Neuron (in vitro differentiated cells): Measurements from ENCODE around the gene SDHA.

ENCODE experiments used
- H2AFZ ChIP-seq: one replicate; pipeline ENCODE4 v1.6.1; 2013; ENCODE audit warnings: low read depth, mild to moderate bottlenecking, inconsistent platforms, low read length, moderate library complexity
- H3K27me3 ChIP-seq: one replicate; pipeline ENCODE4 v1.6.1; 2013; ENCODE audit warnings: low read length; ENCODE audit not compliant: insufficient read depth
- H3K36me3 ChIP-seq: one replicate; pipeline ENCODE4 v1.6.1; 2013; ENCODE audit warnings: low read length; ENCODE audit not compliant: insufficient read depth
- H3K4me1 ChIP-seq: one replicate; pipeline ENCODE4 v1.6.1; 2013; ENCODE audit warnings: low read length; ENCODE audit not compliant: insufficient read depth
- H3K4me3 ChIP-seq: 2 replicates; pipeline ENCODE4 v1.5.1; 2013; ENCODE audit warnings: mild to moderate bottlenecking, low read length, moderate library complexity
- H3K9me3 ChIP-seq: one replicate; pipeline ENCODE4 v1.6.1; 2013; ENCODE audit warnings: low read length

The SDHA gene

GRCh38 chr5:188488-189481 lies 29.3 kb upstream of the SDHA start:
- H3K9me3 ChIP-seq, result no peaks in the 10 kb centered on the region
- H2AFZ ChIP-seq, result no peak overlapping the region
- H3K36me3 ChIP-seq, result peaks cover 9% of the 10 kb centered on the region
- H3K4me1 ChIP-seq, result peaks cover 17% of the 10 kb centered on the region
- no peaks in the 10 kb centered on the region for H3K27me3 ChIP-seq
- H3K4me3 ChIP-seq, result no peak overlapping the region

- H3K4me3 ChIP-seq, result no peak overlapping the region
- H3K9me3 ChIP-seq, result no peaks in the 10 kb centered on the region
- peaks cover 6% of the 10 kb centered on the region for H3K36me3 ChIP-seq
- H3K4me1 ChIP-seq, result peaks cover 17% of the 10 kb centered on the region
- H3K27me3 ChIP-seq, result no peaks in the 10 kb centered on the region
- no peak overlapping the region for H2AFZ ChIP-seq
These were observed 28.6 kb upstream of the SDHA start for GRCh38 chr5:189486-189885.

GRCh38 chr5:189976-190365 lies 28.1 kb upstream of the SDHA start:
- no peak overlapping the region for H3K4me3 ChIP-seq
- H3K4me1 ChIP-seq, result peaks cover 17% of the 10 kb centered on the region
- H3K27me3 ChIP-seq, result no peaks in the 10 kb centered on the region
- peaks cover 5% of the 10 kb centered on the region for H3K36me3 ChIP-seq
- no peak overlapping the region for H2AFZ ChIP-seq
- H3K9me3 ChIP-seq, result no peaks in the 10 kb centered on the region

GRCh38 chr5:190366-191035 lies 27.6 kb upstream of the SDHA start:
- Histone ChIP-seq H3K27me3 (no peaks in the 10 kb centered on the region), H3K4me3 (no peak overlapping the region), H3K9me3 (no peaks in the 10 kb centered on the region)

GRCh38 chr5:191036-191948 lies 26.8 kb upstream of the SDHA start, which contains the start of gene LRRC14B:
LRRC14B (plus strand) TSS chr5:191495; CDS start chr5:191539, 44 bp downstream.
- Histone ChIP-seq H3K4me3 (no peak within 1 kb of the TSS), H3K9me3 (no peaks in the 10 kb centered on the region), H3K4me1 (peaks cover 17% of the 10 kb centered on the region), H3K27me3 (no peaks in the 10 kb centered on the region), H2AFZ (no peak within 1 kb of the TSS), H3K36me3 (no peaks in the 10 kb centered on the region)

More at GRCh38 chr5:190366-191035, 27.6 kb upstream of the SDHA start:
- no peak overlapping the region for H2AFZ ChIP-seq
- peaks cover under 1% of the 10 kb centered on the region for H3K36me3 ChIP-seq
- peaks cover 17% of the 10 kb centered on the region for H3K4me1 ChIP-seq

GRCh38 chr5:191949-192690 lies 26.0 kb upstream of the SDHA start:
- H3K9me3 ChIP-seq, result no peaks in the 10 kb centered on the region
- H3K27me3 ChIP-seq, result no peaks in the 10 kb centered on the region
- no peak overlapping the region for H3K4me3 ChIP-seq
- H3K36me3 ChIP-seq, result no peaks in the 10 kb centered on the region
- H2AFZ ChIP-seq, result no peak overlapping the region
- H3K4me1 ChIP-seq, result peaks cover 19% of the 10 kb centered on the region

- H3K27me3 ChIP-seq, result no peaks in the 10 kb centered on the region
- H3K9me3 ChIP-seq, result no peaks in the 10 kb centered on the region
- no peak overlapping the region for H3K4me3 ChIP-seq
- H2AFZ ChIP-seq, result no peak overlapping the region
- H3K4me1 ChIP-seq, result peaks cover 20% of the 10 kb centered on the region
- no peaks in the 10 kb centered on the region for H3K36me3 ChIP-seq
These were observed 25.5 kb upstream of the SDHA start for GRCh38 chr5:192691-192969.

- Histone ChIP-seq H3K27me3 (no peaks in the 10 kb centered on the region), H3K9me3 (no peaks in the 10 kb centered on the region), H3K36me3 (no peaks in the 10 kb centered on the region), H2AFZ (no peak overlapping the region), H3K4me1 (peaks cover 20% of the 10 kb centered on the region), H3K4me3 (no peak overlapping the region)
These were observed 24.9 kb upstream of the SDHA start for GRCh38 chr5:192970-193831.

- Histone ChIP-seq H3K4me3 (no peak overlapping the region), H3K27me3 (no peaks in the 10 kb centered on the region), H2AFZ (no peak overlapping the region), H3K4me1 (peaks cover 17% of the 10 kb centered on the region), H3K9me3 (no peaks in the 10 kb centered on the region), H3K36me3 (peaks cover 3% of the 10 kb centered on the region)
These were observed 24.0 kb upstream of the SDHA start for GRCh38 chr5:194102-194501.

GRCh38 chr5:194603-195209 lies 23.4 kb upstream of the SDHA start:
- Histone ChIP-seq H3K36me3 (peaks cover 5% of the 10 kb centered on the region), H3K4me1 (peaks cover 14% of the 10 kb centered on the region), H3K4me3 (no peak overlapping the region), H3K27me3 (no peaks in the 10 kb centered on the region), H2AFZ (no peak overlapping the region), H3K9me3 (no peaks in the 10 kb centered on the region)

GRCh38 chr5:195401-196160 lies 22.5 kb upstream of the SDHA start:
- no peaks in the 10 kb centered on the region for H3K27me3 ChIP-seq
- H3K9me3 ChIP-seq, result no peaks in the 10 kb centered on the region

More at GRCh38 chr5:195401-196160, 22.5 kb upstream of the SDHA start:
- peaks cover 5% of the 10 kb centered on the region for H3K36me3 ChIP-seq
- H3K4me3 ChIP-seq, result no peak overlapping the region
- peaks cover 14% of the 10 kb centered on the region for H3K4me1 ChIP-seq
- H2AFZ ChIP-seq, result no peak overlapping the region
